Activated CD4-positive, alpha-beta T cell treated with anti-CD3 and anti-CD28 coated beads, Interleukin-2, Interleukin-6, amounts not matched to agents 100 ng/mL and 50 ng/mL, durations not matched to agents 16 hours and 8 hours (primary cell): ENCODE measurements around the gene ARFGAP3.
A peak's percentile ranks its signal among the peaks of the same experiment; 100 is the strongest.

Experiments used
- DNase-seq: peaks from one replicate; pipeline ENCODE4 v3.0.0-alpha.2; 2020

The ARFGAP3 gene

GRCh38 chr22:42856865-42857704 lies at the start of gene ARFGAP3:
ARFGAP3 (minus strand) TSS chr22:42857273; CDS start chr22:42857182, 91 bp downstream.
- peak; percentile 95 for DNase-seq

- no peak for DNase-seq
These were observed 48.7 kb upstream of the ARFGAP3 start for GRCh38 chr22:42905702-42906183.

- DNase-seq: no peak
These were observed 48.1 kb upstream of the ARFGAP3 start for GRCh38 chr22:42905217-42905616.

GRCh38 chr22:42904050-42904449 lies 47.0 kb upstream of the ARFGAP3 start:
- no peak for DNase-seq

- DNase-seq: no peak
These were observed 45.9 kb upstream of the ARFGAP3 start for GRCh38 chr22:42902875-42903510.

- no peak for DNase-seq
These were observed 44.9 kb upstream of the ARFGAP3 start for GRCh38 chr22:42901790-42902508.

GRCh38 chr22:42897960-42898359 lies 40.9 kb upstream of the ARFGAP3 start:
- no peak for DNase-seq

- DNase-seq: no peak
These were observed 38.5 kb upstream of the ARFGAP3 start for GRCh38 chr22:42895541-42895981.

GRCh38 chr22:42895087-42895486 lies 38.0 kb upstream of the ARFGAP3 start:
- peak; percentile 74 for DNase-seq

- peak; percentile 51 for DNase-seq
These were observed 36.5 kb upstream of the ARFGAP3 start for GRCh38 chr22:42893371-42894150.

- no peak for DNase-seq
These were observed 35.7 kb upstream of the ARFGAP3 start for GRCh38 chr22:42892571-42893316.

GRCh38 chr22:42892156-42892555 lies 35.1 kb upstream of the ARFGAP3 start:
- DNase-seq: no peak

- DNase-seq: no peak
These were observed 34.6 kb upstream of the ARFGAP3 start for GRCh38 chr22:42891696-42892095.

- DNase-seq: no peak
These were observed 33.9 kb upstream of the ARFGAP3 start for GRCh38 chr22:42891008-42891407.

- peak; percentile 64 for DNase-seq
These were observed 32.2 kb upstream of the ARFGAP3 start for GRCh38 chr22:42889304-42889703.

GRCh38 chr22:42887523-42888507 lies 30.7 kb upstream of the ARFGAP3 start:
- DNase-seq: no peak

- no peak for DNase-seq
These were observed 30.0 kb upstream of the ARFGAP3 start for GRCh38 chr22:42887120-42887519.

GRCh38 chr22:42885446-42885845 lies 28.4 kb upstream of the ARFGAP3 start:
- no peak for DNase-seq

GRCh38 chr22:42884616-42885375 lies 27.7 kb upstream of the ARFGAP3 start:
- no peak for DNase-seq

- no peak for DNase-seq
These were observed 26.9 kb upstream of the ARFGAP3 start for GRCh38 chr22:42883970-42884369.
